Measurements from ENCODE around the gene DTD2. TPM values are rescaled to one million over a fixed set of nuclear protein-coding genes. Genes with fewer than 3 reads are reported as not detected.

Gene DTD2
- total RNA-seq = 45.5 and 54.0 TPM in 2 replicates

DNA sequence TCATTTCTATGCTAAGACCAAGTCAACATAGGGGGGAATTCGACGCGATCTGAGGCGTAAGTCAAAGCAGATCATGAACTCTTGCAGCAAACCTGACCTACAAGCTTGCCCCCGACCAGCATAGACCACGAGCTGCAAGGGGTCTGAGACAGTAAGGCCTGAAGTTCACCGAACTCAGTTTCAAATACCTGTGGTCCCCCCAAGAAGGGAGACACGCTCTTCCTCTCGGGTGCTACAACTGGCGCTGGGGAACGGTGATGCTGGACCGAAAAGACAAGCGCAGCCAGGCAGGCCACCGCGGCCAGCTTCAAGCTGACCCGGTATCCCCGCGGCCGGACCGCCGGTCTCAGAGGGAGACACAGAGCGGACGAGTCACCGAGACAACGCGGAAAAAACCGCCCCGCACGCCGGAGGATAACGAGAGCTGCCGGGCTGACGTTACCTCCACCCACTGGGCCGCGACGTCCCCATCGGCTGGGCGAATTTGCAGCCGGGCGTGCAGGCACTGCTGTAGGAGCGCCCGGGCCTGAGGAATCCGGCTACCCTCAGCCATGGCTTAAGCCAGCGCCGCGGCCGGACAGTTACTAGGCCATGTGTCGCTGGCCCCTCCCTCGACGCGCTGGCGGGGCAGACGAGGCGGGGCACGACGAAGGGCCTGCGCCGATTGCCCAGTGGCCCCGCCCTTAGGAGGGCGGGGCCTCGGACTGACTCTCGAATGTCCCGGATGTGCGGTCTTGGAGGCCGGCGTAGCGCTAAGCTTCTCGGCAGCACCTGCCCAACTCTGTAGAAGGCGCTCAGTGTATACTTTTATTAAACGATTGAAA lies at the start of gene DTD2:
TSS of gene DTD2 (minus strand) at position 666 of the 824 bp plus-strand sequence. CDS start at position 553, 113 bp downstream.

DNA sequence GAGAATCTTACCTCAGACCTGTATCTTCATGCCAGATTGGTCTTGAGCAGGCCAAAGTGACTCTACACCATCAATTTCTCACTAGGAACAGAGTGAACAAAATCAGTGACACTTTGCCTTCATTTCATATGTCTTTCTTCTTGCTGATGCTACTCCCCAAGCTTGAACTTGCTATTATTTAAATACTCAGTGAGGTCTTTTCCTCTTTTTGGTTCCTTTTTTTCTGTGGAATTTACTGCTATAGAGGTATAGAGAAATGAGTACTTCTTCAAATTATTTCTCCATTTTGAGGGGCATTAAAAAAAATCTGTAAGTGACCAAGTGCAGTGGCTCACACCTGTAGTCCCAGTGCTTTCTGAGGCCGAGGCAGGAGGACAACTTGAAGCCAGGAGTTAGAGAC lies 30.6 kb upstream of the DTD2 start, which contains the start of gene GPR33:
TSS of gene GPR33 (minus strand) at position 154 of the 400 bp plus-strand sequence. CDS start 4,074 bp downstream, outside the sequence.

DNA sequence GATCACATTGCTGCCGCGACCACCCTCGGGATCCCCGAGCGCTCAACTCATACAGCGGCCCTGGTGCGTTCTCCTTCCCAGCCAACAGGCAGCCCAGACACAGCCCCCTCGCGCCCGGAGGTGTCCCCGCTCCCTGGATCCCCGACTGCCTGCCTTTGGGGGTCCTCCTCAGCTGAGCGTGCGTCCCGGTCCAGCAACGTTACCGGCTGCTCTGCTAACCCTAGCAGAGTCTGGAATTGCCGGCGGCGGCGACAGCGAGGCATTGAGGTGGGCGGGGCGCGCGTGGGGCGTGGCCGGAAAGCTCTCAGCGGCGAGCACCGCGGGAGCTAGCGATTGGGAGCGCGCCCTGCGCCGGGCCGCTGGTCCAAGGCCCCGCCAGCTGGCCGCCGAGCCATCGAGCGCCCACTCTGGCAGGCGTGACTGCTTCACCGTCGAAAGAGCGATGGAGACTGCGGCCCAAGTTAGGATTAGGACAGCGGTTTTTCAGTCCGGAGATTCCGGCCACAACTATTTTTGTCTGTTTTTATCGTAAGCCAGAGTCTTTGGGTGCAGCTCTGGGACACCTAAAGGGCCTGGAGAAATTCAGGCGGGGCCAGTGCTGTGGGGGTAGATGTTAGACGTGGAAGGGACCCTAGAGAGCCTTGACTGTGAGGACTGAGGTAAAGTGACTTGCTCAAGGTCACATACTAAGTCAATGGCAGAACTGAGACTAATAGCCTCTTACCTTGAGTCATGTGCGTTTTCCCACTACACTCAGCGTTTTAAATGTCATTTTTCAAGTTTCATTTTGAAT lies 36.8 kb downstream of the DTD2 start, which contains the start of gene HEATR5A:
TSS of gene HEATR5A (minus strand) at position 232 of the 793 bp plus-strand sequence. CDS start 17,575 bp downstream, outside the sequence.

Other genes with a start within 250 kb of the DTD2 start
- 393 and 444 TPM in 2 replicates for gene HECTD1, start 249.7 kb downstream of the DTD2 start, total RNA-seq
- gene HEATR5A, start 37.0 kb downstream of the DTD2 start, total RNA-seq = 25.6 and 27.0 TPM in 2 replicates
- not detected in 2 replicates for gene GPR33, start 30.5 kb upstream of the DTD2 start, total RNA-seq
- gene NUBPL, start 103.9 kb upstream of the DTD2 start, total RNA-seq = 10.3 and 16.0 TPM in 2 replicates